Ishikawa (cell line): ENCODE measurements around the gene NOL9.

Experiments used
- CREB1 ChIP-seq: IDR thresholded peaks from 2 replicates; pipeline ENCODE4 v1.6.1; 2012; ENCODE audit warnings: low read depth
- EP300 ChIP-seq: IDR thresholded peaks from 2 replicates; pipeline ENCODE4 v1.6.1; 2012; ENCODE audit warnings: borderline replicate concordance
- FOXM1 ChIP-seq: IDR thresholded peaks from 2 replicates; pipeline ENCODE4 v1.6.1; 2012; ENCODE audit warnings: low read depth, borderline replicate concordance
- NFIC ChIP-seq: IDR thresholded peaks from 2 replicates; pipeline ENCODE4 v1.6.1; 2012
- RAD21 ChIP-seq: IDR thresholded peaks from 2 replicates; pipeline ENCODE4 v1.6.1; 2012; ENCODE audit warnings: low read depth
- TAF1 ChIP-seq: IDR thresholded peaks from 2 replicates; pipeline ENCODE4 v1.6.1; 2012; ENCODE audit warnings: low read depth, mild to moderate bottlenecking
- TCF12 ChIP-seq: IDR thresholded peaks from 2 replicates; pipeline ENCODE4 v1.6.1; 2012; ENCODE audit warnings: low read depth
- TEAD4 ChIP-seq: IDR thresholded peaks from 2 replicates; pipeline ENCODE4 v1.6.1; 2012
- YY1 ChIP-seq: IDR thresholded peaks from 2 replicates; pipeline ENCODE4 v1.6.1; 2012; ENCODE audit warnings: low read depth
- TF ChIP-seq, protein P1 (sequence below): IDR thresholded peaks from 2 replicates; pipeline ENCODE4 v1.6.1; 2012; ENCODE audit warnings: low read depth, mild to moderate bottlenecking
- TF ChIP-seq, protein P2 (sequence below): IDR thresholded peaks from 2 replicates; pipeline ENCODE4 v1.6.1; 2012

DNA sequence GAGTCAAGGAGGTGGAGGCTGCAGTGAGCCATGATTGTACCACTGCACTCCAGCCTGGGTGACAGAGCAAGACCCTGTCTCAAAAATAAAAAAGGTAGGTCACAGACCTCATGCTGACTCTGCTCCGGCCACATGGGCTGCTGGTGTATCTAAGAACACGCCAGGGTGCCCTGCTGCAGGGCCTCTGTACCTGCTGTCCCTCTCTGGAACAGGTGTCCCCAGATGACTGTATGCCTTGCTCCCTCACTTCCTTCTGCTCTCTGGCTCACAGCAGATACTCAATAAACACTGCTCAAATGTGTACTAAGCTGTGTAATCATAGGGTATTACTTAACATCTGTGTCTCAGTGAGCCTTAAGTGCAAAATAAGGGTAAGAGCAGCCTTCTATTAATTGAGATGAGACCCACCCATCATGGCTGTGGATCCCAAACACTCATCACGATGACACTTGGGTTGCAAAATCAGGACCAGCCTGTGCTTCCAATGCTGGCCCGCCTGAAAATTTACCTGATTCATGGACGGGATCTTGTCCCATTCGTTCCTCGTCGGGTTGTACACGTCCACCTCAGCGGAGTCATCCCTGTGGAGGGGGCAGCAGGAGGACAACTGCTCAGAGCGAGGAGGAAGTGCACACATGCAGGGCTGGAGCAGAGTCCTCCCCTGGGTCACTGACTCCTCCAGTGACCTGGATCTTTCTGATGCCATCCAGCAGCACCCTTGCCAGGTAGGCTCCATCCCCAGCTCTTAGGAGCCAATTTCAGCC is 40.8 kb upstream of the NOL9 start:
- TF ChIP-seq FOXM1 (no peak), EP300 (no peak), NFIC (no peak), TEAD4 (no peak), CREB1 (no peak), RAD21 (no peak), YY1 (no peak), TCF12 (no peak), TAF1 (no peak)
- TF ChIP-seq, protein P1, sequence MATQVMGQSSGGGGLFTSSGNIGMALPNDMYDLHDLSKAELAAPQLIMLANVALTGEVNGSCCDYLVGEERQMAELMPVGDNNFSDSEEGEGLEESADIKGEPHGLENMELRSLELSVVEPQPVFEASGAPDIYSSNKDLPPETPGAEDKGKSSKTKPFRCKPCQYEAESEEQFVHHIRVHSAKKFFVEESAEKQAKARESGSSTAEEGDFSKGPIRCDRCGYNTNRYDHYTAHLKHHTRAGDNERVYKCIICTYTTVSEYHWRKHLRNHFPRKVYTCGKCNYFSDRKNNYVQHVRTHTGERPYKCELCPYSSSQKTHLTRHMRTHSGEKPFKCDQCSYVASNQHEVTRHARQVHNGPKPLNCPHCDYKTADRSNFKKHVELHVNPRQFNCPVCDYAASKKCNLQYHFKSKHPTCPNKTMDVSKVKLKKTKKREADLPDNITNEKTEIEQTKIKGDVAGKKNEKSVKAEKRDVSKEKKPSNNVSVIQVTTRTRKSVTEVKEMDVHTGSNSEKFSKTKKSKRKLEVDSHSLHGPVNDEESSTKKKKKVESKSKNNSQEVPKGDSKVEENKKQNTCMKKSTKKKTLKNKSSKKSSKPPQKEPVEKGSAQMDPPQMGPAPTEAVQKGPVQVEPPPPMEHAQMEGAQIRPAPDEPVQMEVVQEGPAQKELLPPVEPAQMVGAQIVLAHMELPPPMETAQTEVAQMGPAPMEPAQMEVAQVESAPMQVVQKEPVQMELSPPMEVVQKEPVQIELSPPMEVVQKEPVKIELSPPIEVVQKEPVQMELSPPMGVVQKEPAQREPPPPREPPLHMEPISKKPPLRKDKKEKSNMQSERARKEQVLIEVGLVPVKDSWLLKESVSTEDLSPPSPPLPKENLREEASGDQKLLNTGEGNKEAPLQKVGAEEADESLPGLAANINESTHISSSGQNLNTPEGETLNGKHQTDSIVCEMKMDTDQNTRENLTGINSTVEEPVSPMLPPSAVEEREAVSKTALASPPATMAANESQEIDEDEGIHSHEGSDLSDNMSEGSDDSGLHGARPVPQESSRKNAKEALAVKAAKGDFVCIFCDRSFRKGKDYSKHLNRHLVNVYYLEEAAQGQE, result no peak
- TF ChIP-seq, protein P2, sequence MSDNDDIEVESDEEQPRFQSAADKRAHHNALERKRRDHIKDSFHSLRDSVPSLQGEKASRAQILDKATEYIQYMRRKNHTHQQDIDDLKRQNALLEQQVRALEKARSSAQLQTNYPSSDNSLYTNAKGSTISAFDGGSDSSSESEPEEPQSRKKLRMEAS, result no peak
